Common myeloid progenitor, CD34-positive (primary cell): ENCODE data around the gene RBM15.

Experiments
- CTCF ChIA-PET: fragments of 350-600 bp; sonication (Branson Sonifier 250); formaldehyde crosslinking; loops from one replicate; lab custom pipeline; 2021; ENCODE audit warnings: antibody characterized with exemption; lab: Charles Lee
- POLR2A ChIA-PET: fragments of 350-600 bp; sonication (Branson Sonifier 250); formaldehyde crosslinking; loops from one replicate; lab custom pipeline; 2021; ENCODE audit warnings: antibody characterized with exemption; lab: Charles Lee
- DNase-seq, 3 donors: peaks; one replicate each; pipeline versions ENCODE4 v3.0.0 to v3.0.0-alpha.2; 2013
- H3K27ac ChIP-seq, 2 experiments: 1 replicate in 1 of 2; 2 replicates in 1 of 2; pipeline ENCODE4 v1.7.0; 2013; ENCODE audit warnings: inconsistent platforms in 2 of 2, low read length in 2 of 2, mild to moderate bottlenecking in 2 of 2, low read depth in 1 of 2, moderate library complexity in 1 of 2; ENCODE audit not compliant: severe bottlenecking in 2 of 2, insufficient read depth in 1 of 2, poor library complexity in 1 of 2
- H3K27me3 ChIP-seq, 5 experiments: replicated peaks in 2 of 5; 1 replicate in 3 of 5; 2 replicates in 2 of 5; pipeline versions ENCODE4 v1.6.1 to v1.7.0; 2013; ENCODE audit warnings: low read length in 4 of 5, mild to moderate bottlenecking in 2 of 5, moderate library complexity in 2 of 5, inconsistent platforms in 1 of 5; ENCODE audit not compliant: insufficient read depth in 5 of 5, control insufficient read depth in 4 of 5
- H3K36me3 ChIP-seq, 4 experiments: 1 replicate in 2 of 4; 2 replicates in 2 of 4; pipeline versions ENCODE4 v1.6.1 to v1.7.0; 2013; ENCODE audit warnings: low read length in 3 of 4, control low read depth in 1 of 4, mild to moderate bottlenecking in 1 of 4; ENCODE audit not compliant: control insufficient read depth in 4 of 4, insufficient read depth in 4 of 4
- H3K4me1 ChIP-seq, 4 experiments: 1 replicate in 3 of 4; 2 replicates in 1 of 4; pipeline versions ENCODE4 v1.6.1 to v1.7.1; 2013; ENCODE audit warnings: low read length in 3 of 4, mild to moderate bottlenecking in 3 of 4, control low read depth in 1 of 4, inconsistent platforms in 1 of 4, moderate library complexity in 1 of 4; ENCODE audit not compliant: control insufficient read depth in 4 of 4, insufficient read depth in 4 of 4; ENCODE audit errors: control extremely low read depth in 1 of 4
- H3K4me3 ChIP-seq, 7 experiments: 1 replicate in 4 of 7; 2 replicates in 3 of 7; pipeline versions ENCODE4 v1.5.1 to v1.7.0; 2013; ENCODE audit warnings: mild to moderate bottlenecking in 7 of 7, low read length in 6 of 7, moderate library complexity in 6 of 7, inconsistent platforms in 2 of 7, low read depth in 2 of 7, control low read depth in 1 of 7; ENCODE audit not compliant: insufficient read depth in 4 of 7, control insufficient read depth in 1 of 7; ENCODE audit errors: extremely low read depth in 1 of 7
- H3K9me3 ChIP-seq, 5 experiments: 1 replicate in 4 of 5; 2 replicates in 1 of 5; pipeline versions ENCODE4 v1.6.1 to v1.7.1; 2013; ENCODE audit warnings: low read length in 4 of 5, mild to moderate bottlenecking in 2 of 5, inconsistent platforms in 1 of 5, low read depth in 1 of 5, moderate library complexity in 1 of 5; ENCODE audit not compliant: control insufficient read depth in 4 of 5, insufficient read depth in 2 of 5; ENCODE audit errors: control extremely low read depth in 1 of 5
- WGBS: methylation state at CpG from one replicate; pipeline ENCODE4 v1.1.5; 2013; ENCODE audit not compliant: insufficient coverage; 5-methylcytosine and 5-hydroxymethylcytosine counted together

The RBM15 gene

DNA sequence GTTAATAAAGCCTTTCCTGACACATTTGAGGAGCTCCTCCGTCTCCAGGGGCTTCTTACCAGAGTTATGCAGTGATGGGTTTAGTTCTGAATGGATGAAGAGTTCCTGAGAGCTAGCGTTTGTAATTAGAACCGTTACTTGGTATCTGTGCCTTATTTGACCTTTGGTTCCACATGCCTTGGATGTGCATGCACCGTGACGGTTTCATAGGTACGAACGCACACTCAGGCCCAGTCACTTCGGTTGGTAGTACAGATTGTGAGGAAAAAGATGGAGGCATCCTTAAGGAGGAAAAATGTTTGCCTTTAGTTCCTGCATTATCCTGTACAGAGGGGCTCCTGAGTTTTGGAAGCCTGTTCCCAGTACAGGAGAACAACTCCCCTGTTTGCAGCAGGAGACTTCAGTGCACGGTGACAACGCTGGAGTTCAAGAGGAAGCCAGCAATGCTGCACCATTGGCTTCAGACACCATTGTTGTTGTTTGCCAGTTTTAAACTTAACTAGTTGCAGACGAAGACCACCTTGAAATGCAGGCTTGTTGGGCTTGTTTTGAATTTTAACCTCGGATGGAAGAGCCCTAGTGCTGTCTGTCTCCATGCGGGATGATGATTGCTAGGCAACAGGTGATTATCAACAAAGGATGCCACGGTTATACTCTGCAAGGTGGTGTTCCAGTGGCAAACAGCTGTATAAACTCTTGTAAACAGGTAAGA is 8.2 kb downstream of the RBM15 start:
- DNase-seq: no peak
- CTCF ChIA-PET: interaction anchor here (0.9 to 2.5 kb wide), 4 partner anchors 7 to 113 kb away, joined by 3 to 16 read pairs (median 3); no protein-coding TSS in a partner anchor
- peaks cover 5 to 47% (median 30%) of the 10 kb centered on the region in 4 experiments for H3K36me3 ChIP-seq
- no peaks in the 10 kb centered on the region for H3K9me3 ChIP-seq
- POLR2A ChIA-PET: no interaction called here
- 94% methylated on average over 6 of the region's 14 CpGs for WGBS
- H3K4me3 ChIP-seq: no peak overlapping the region
- peaks cover 7 to 44% (median 25%) of the 10 kb centered on the region in 4 experiments for H3K4me1 ChIP-seq
- H3K27me3 ChIP-seq: no peaks in the 10 kb centered on the region
- H3K27ac ChIP-seq: no peak overlapping the region

- H3K27me3 ChIP-seq: no peaks in the 10 kb centered on the region
- POLR2A ChIA-PET: interaction anchor here (0.6 to 2.4 kb wide), 2 partner anchors 9 to 14 kb away, joined by 4 to 8 read pairs; partner anchors contain the start of gene RBM15
- no peaks in the 10 kb centered on the region for H3K9me3 ChIP-seq
- CTCF ChIA-PET: interaction anchor here (1.2 to 2.5 kb wide), 6 partner anchors 8 to 140 kb away, joined by 3 to 16 read pairs (median 6); no protein-coding TSS in a partner anchor
- H3K27ac ChIP-seq: peak overlapping the region in 1 of 2 experiments; percentile 38
- no peak for DNase-seq
- no peak overlapping the region for H3K4me3 ChIP-seq
- WGBS: no CpG with 5 or more reads among the region's 2 CpGs
- H3K36me3 ChIP-seq: peaks cover 5 to 42% (median 28%) of the 10 kb centered on the region in 4 experiments
- peaks cover 7 to 37% (median 21%) of the 10 kb centered on the region in 4 experiments for H3K4me1 ChIP-seq
These were observed 8.9 kb downstream of the RBM15 start for GRCh38 chr1:110348050-110348449.

- peaks cover 7 to 31% (median 20%) of the 10 kb centered on the region in 4 experiments for H3K4me1 ChIP-seq
- POLR2A ChIA-PET: interaction anchor here (2.4 kb wide), 1 partner anchor 10 kb away, joined by 8 read pairs; the partner anchor contains the start of gene RBM15
These were observed 9.6 kb downstream of the RBM15 start for GRCh38 chr1:110348771-110349170.

GRCh38 chr1:110350360-110350759 is 11.2 kb downstream of the RBM15 start:
- Histone ChIP-seq H3K4me1 (peaks cover 7 to 27% (median 15%) of the 10 kb centered on the region in 4 experiments), H3K27me3 (no peaks in the 10 kb centered on the region), H3K4me3 (no peak overlapping the region), H3K36me3 (peaks cover 7 to 45% (median 20%) of the 10 kb centered on the region in 4 experiments), H3K9me3 (no peaks in the 10 kb centered on the region), H3K27ac (peak overlapping the region in 1 of 2 experiments; percentile 11)
- peak in 2 of 3 donors; percentile 17 to 38 for DNase-seq
- CTCF ChIA-PET: interaction anchor here (1.0 to 1.6 kb wide), 2 partner anchors 11 to 13 kb away, joined by 4 read pairs; no protein-coding TSS in a partner anchor
- 100% methylated on average over 2 of the region's 2 CpGs for WGBS
- POLR2A ChIA-PET: interaction anchor here (2.4 kb wide), 1 partner anchor 12 kb away, joined by 8 read pairs; the partner anchor contains the start of gene RBM15

More at GRCh38 chr1:110348771-110349170, 9.6 kb downstream of the RBM15 start:
- DNase-seq: no peak
- CTCF ChIA-PET: interaction anchor here (1.1 to 2.5 kb wide), 6 partner anchors 8 to 140 kb away, joined by 3 to 16 read pairs (median 6); no protein-coding TSS in a partner anchor
- Histone ChIP-seq H3K9me3 (no peaks in the 10 kb centered on the region), H3K4me3 (peak overlapping the region in 1 of 7 experiments; percentile 29), H3K36me3 (peaks cover 5 to 43% (median 25%) of the 10 kb centered on the region in 4 experiments), H3K27ac (peak overlapping the region in 1 of 2 experiments; percentile 38), H3K27me3 (no peaks in the 10 kb centered on the region)

DNA sequence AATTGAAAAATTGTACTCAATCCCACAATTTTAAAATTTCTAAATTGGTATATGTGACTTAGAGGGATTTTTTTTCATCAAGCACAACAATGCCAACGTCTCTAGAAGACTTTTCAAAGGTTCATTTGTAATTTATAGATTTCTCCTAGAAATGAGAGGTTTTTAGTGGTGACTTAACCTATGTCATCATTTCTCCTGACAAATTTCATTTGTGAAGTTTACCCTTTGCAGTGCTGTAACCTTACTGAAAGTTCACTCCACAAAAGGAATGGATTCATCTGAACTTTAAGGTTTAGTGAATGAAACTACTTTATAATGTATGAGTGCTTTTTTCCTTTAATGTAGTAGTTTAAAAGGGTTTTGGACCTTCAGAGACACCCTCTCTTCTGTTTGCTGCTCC is 16.1 kb downstream of the RBM15 start:
- no CpG with 5 or more reads among the region's 1 CpG for WGBS
- no peak overlapping the region for H3K27ac ChIP-seq
- no peaks in the 10 kb centered on the region for H3K9me3 ChIP-seq

GRCh38 chr1:110356379-110356778 is 17.2 kb downstream of the RBM15 start:
- ChIA-PET CTCF (no interaction called here), POLR2A (no interaction called here)
- Histone ChIP-seq H3K27me3 (no peaks in the 10 kb centered on the region), H3K27ac (peak overlapping the region in 1 of 2 experiments; percentile 19), H3K36me3 (peaks cover 4 to 45% (median 9%) of the 10 kb centered on the region in 4 experiments), H3K9me3 (no peaks in the 10 kb centered on the region), H3K4me1 (no peaks in the 10 kb centered on the region), H3K4me3 (no peak overlapping the region)
- no peak for DNase-seq
- WGBS: no CpG with 5 or more reads among the region's 2 CpGs

More for the DNA sequence above, 16.1 kb downstream of the RBM15 start:
- H3K4me1 ChIP-seq: peaks cover 0 to 6% (median 2%) of the 10 kb centered on the region in 4 experiments
- no peak overlapping the region for H3K4me3 ChIP-seq
- ChIA-PET CTCF (no interaction called here), POLR2A (no interaction called here)
- peaks cover 4 to 54% (median 11%) of the 10 kb centered on the region in 4 experiments for H3K36me3 ChIP-seq
- no peaks in the 10 kb centered on the region for H3K27me3 ChIP-seq
- DNase-seq: no peak
